ENCODE measurements around the gene GZMM. TPM values are rescaled to one million over a fixed set of nuclear protein-coding genes. Genes with fewer than 3 reads are reported as not detected.

GZMM gene
- polyA plus RNA-seq, 12 donors = 0.20 to 0.72 (median 0.26) TPM; not detected in 5

DNA sequence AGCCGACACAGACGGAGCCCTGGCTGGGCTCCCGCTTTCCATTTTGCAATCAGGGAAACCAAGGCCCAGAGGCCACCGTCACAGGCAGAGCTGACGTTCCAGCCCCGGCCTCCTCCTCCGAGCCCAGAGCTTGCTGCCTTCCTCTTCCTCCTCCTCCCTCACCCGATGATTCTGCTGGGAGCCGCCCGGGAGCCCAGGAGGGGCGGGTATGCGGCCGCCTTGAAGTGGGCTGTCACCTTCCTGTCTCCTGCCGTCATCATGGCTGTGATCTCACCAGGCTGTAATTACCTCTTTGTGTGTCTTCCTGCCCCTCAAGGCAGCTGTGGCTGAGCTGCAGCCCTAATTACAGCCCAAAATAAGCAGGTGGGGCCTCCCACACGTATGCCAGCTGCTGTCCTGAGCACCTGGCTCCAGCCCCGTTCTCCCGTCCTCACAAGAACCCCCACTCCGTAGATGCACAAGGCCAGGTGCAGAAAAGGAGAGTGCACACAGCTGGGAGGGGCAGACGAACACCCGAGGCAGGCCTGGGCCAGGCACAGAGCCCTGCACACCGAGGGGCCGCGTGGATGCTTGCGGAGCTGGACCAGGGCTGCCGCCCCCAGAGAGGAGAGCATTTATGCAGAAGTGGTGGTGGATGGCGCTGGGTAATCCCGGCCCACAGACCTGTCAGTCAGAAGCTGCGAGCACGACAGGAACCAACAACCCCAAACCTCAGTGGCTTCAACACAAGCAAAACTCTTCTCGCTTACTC lies 32.6 kb upstream of the GZMM start:
- DNase-seq = no peak

DNA sequence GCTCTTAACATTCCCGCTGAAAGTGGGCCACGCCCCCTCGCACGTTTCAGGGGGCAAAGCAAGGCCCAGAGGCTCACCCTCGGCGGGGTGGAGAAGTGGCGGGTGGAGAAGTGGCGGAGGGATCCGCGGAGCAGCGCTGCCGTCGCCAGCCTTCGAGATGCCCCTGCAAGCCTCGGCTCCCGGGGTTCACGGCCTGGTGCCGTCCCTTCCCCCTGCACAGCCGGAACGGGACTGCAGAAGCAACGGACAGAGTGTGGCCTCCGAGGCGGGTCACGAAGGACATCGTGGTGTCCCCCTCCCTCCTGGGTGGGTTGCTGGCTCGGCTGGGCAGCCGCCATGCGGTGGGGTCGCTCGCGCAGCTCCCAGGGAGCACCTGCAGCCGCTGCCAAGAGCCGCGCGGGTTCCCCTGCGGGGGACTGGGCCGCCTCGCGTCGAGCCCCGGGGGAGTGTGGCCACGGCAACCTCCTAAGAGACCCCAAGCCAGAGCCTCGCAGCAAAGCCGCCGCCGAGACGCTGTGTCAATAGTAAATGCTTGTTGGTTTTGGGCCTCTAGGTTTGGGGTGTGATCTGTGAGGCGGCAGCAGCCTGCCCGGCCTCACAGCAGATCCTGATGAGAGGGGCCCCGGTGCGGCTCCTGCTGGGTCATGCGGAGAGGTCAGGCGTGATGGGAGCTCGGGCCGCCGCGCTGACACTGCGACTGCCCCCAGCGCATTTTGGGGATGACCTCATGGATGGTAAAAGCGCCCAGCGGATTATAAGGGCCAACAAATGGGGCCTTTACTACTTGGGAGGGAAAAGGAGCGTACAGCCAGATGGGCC lies 31.1 kb upstream of the GZMM start:
- no peak for DNase-seq

DNA sequence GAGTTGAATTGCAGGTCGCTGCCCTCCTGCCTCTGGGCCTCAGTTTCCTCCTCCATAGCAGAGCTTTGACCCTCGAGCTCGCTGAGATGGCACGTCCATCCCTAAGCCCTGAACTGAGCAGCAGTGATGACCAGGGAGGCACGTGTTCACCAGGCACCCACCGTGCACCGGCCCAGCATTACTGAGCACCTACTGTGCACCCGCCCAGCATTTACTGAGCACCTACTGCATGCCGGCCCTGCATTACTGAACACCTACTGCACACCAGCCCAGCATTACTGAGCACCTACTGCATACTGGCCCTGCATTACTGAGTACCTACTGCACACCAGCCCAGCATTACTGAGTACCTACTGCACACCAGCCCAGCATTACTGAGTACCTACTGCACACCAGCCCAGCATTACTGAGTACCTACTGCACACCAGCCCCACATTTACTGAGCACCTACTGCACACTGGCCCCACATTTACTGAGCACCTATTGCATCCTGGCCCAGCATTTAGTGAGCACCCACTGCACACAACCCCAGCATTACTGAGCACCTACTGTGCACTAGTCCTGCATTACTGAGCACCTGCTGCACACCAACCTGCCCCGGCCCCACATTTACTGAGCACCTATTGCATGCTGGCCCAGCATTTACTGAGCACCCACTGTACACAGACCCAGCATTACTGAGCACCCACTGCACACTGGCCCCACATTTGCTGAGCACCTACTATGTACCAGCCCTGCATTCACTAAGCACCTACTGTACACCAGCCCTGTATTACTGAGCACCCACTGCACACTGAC lies 30.3 kb upstream of the GZMM start:
- no peak for DNase-seq

DNA sequence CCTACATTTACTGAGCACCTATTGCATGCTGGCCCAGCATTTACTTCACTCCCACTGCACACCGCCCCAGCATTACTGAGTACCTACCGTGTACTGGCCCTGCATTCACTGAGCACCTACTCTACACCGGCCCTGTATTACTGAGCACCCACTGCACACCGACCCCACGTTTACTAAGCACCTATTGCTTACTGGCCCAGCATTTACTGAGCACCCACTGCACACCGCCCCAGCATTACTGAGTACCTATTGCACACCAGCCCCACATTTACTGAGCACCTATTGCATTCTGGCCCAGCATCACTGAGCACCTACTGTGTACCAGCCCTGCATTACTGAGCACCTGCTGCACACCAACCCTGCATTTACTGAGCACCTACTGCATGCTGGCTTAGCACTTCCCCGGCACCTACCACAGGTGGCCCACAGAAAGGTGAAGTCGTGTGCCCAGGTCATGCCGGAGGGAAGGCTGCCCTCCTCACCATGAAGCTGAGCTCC lies 29.6 kb upstream of the GZMM start:
- DNase-seq = no peak

DNA sequence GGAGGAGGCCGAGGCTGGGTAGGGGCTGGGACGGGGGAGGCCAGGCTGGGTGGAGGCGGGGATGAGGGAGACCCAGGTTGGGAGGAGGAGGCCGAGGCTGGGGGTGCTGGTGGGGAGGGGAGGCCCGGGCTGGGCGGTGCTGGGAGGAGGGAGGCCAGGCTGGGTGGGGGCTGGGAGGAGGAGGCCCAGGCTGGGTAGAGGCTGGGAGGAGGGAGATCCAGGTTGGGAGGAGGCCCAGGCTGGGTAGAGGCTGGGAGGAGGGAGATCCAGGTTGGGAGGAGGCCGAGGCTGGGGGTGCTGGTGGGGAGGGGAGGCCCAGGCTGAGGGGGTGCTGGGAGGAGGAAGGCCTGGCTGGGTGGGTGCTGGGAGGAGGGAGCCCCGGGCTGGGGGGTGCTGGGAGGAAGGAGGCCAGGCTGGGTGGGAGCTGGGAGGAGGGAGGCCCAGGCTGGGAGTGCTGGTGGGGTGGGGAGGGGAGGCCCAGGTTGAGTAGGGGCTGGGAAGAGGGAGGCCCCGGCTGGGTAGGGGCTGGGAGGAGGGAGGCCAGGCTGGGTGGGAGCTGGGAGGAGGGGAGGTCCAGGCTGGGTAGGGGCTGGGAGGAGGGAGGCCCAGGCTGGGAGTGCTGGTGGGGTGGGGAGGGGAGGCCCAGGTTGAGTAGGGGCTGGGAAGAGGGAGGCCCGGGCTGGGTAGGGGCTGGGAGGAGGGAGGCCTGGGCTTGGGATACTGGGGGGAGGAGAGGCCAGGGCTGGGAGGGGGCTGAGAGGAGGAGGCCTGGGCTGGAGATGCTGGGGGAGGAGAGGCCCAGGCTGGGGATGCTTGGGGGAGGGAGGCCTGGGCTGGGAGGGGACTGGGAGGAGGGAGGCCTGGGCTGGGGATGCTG lies 25.9 kb upstream of the GZMM start:
- peak; percentile 92 for DNase-seq

DNA sequence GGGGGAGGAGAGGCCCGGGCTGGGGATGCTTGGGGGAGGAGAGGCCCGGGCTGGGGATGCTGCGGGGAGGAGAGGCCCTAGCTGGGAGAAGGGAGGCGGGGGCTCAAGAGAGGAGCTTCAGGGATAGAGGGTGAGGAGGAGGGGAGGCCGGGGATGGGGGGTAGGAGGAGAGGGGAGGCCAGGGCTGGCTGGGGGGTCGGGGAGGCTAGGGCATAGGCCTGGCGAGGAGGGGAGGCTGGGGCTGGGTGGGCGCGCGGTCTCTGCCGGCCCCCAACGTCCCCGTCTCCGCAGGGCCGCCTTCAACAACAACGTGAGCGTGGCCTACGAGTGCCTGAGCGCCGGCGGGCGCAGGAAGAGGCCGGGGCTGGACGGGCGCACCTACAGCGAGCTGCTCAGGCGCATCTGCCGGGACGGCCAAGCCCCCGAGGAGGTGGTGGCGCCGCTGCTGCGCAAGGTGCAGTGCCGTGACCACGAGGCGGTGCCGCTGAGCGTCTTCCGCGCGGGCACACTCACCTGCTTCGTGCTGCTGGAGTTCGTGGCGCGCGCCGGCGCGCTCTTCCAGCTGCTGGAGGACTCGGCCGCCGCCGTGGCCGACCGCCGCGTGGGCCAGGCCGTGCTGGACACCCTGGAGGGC lies 25.1 kb upstream of the GZMM start:
- no peak for DNase-seq

DNA sequence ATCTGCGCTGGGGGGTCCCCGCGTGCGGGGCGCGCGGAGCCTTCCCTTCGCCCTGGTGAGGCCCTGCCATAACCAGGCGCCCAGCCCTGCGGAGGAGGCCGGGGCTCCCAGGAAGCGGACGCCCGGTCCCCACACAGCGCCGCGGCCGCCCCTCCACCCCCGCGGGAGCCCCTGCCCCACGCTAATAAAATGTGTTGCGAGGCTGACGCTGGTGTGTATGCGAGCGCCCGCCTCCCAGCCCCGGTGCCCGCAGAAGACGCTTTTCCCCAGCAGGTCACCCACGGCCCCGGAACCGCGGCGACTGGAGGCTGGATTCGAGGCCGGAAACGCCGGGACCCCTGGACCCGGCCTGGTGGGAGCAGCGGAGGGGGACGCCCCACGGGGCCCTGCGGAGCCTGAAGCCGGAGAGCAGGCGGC lies 24.4 kb upstream of the GZMM start:
- no peak for DNase-seq

DNA sequence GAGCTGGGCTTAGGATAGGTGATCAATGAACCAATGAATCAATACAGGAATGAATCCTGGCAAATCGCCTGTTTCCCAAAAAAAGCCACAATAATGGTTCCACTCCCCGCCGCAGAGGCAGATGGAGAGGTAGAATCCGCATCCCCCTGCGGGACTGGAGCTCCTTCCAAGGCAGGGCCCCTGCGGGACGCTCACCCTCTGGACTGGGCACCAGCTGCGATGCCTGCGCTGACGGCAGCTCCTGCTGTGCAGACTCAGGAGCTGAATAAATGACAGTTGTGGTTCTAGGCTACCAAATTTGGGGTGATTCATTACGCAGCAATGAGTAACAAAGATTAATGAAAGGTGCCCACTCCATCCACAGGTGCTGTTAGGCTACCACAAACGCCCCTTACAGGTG lies 21.1 kb upstream of the GZMM start:
- no peak for DNase-seq

DNA sequence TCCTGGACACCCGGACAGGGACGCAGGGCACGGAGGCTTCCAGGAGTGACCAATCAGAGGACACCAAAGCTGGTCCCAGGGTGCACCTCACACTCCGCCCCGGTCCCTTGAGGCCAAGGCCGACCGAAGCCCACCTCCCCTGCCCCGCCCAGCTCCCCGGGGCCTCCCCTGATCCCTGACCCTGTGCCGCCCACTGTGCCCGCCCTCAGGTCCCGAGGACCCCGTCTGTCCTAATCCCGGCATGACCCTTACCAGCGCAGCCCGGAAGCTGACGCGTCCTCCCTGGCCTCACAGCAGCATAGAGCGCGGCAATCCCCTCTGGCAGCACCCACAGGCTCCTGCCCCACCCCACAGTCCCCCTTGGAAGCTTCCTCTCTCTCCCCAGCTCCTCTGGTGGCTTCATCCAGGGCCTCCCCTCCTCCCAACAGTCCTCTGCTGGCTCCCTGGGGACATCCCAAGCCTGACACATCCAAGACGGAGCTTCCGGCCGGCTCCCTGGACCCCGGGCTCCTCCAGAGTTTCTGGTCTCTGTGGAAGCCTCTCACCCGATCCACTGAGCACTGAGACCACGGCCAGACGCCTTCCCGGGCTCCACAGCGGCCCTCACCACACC lies 19.7 kb upstream of the GZMM start:
- DNase-seq = no peak

DNA sequence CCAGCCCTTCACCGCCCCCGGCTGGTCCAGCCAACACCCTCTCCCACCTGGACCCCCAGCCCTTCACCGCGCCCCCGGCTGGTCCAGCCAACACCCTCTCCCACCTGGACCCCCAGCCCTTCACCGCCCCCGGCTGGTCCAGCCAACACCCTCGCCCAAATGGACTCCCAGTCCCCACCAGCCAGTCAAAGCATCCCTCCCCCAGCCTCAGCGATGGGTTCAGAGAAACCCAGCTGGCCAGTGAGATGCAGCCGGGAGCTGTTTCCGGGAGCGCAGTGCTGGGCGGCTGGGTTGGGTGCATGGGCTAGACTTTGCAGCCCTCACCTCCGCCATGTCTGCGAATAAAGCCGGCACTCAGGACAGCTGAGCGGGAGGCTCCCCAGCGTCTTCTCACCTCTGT lies 18.8 kb upstream of the GZMM start:
- DNase-seq = no peak

DNA sequence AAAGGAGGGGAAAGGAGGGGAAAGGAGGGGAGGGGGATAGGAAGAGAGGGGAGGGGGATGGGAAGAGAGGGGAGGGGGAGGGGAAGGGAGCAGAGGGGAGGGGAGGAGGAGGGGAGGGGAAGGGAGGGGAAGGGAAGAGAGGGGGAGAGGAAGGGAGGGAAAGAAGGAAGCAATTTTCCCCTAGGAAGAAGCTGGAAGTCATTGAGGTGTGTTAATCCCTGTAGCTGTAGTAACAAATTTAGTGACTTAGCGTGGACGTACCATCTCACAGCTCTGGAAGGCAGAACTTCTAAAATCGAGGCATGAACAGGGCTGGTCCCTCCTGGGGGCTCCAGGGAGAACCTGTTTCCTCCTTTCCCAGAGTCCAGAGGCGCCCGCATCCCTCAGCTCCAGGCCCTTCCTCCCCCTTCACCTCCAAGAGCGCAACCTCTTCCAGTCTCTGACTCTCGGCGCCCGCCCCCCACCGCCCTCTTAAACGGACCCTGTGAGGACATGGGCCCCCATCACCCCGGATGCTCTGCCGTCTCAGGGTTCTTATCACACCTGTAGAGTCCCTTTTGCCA lies 17.9 kb upstream of the GZMM start:
- DNase-seq = no peak

DNA sequence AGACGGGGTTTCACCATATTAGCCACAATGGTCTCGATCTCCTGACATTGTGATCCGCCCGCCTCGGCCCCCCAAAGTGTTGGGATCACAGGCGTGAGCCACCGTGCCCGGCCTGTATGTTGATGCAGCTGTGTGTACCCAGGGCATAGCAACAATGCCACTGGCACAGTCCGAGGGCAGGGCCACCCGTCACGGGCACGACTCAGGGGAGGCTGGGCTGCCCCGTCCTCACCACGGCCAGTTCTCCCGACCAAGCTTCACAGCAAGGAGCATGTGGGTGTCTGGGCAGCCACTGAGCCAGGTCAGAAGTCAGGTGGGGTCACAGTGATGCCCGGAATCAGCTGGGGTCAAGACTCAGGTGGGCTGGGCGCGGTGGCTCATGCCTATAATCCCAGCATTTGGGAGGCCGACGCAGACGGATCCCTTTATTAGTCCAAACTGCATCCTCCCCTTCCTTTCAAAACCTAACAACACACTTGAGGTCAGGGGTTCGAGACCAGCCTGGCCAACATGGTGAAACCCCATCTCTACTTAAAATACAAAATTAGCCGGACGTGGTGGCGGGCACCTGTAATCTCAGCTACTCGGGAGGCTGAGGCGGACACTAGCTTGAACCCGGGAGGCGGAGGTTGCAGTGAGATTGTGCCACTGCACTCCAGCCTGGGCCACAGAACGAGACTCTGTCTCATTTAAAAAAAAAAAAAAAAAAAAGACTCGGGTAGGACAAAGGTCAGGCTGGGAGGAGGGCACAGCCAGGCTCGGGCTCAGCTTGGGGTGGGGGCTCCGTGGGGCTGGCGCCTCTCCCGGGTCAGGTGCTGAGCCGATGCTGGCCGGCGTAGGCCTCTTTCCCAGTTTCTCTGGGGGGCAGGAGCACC lies 13.5 kb upstream of the GZMM start:
- DNase-seq = no peak

DNA sequence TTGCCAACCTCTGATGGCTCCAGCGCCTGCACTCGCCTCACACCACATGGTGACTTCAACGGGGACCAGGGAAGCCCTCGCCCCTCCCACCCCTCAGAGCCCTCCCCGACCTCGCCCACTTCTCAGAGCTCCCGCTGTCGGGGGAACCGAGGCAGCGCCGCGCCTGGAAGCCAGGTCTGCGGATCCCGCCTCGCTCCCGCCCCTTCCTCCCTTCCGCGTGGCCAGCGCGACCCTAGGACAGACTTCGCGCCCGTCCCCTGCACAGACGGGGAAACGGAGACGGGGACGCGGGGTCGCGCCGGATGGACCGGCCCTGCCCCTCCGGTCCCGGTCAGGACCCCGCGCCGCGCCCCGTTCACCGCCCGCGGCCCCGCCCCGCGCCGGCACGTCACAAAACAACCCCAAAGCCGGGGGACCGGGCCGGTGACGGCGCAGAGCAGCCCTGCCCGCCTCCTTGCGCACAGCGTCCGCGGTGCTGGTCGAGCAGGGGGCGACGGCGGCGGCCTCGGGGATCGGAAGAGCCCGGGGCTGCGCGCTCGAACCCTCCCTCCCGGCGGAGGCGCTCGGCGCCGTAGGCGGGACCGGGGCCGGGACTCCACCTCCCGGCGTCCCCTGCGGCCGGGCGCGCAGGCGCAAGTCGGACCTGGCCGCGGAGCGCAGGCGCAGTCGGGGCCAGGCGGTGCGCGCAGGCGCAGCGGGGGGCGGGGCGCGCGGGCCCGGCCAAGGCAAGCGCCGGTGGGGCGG lies 12.7 kb upstream of the GZMM start:
- peak; percentile 83 for DNase-seq

DNA sequence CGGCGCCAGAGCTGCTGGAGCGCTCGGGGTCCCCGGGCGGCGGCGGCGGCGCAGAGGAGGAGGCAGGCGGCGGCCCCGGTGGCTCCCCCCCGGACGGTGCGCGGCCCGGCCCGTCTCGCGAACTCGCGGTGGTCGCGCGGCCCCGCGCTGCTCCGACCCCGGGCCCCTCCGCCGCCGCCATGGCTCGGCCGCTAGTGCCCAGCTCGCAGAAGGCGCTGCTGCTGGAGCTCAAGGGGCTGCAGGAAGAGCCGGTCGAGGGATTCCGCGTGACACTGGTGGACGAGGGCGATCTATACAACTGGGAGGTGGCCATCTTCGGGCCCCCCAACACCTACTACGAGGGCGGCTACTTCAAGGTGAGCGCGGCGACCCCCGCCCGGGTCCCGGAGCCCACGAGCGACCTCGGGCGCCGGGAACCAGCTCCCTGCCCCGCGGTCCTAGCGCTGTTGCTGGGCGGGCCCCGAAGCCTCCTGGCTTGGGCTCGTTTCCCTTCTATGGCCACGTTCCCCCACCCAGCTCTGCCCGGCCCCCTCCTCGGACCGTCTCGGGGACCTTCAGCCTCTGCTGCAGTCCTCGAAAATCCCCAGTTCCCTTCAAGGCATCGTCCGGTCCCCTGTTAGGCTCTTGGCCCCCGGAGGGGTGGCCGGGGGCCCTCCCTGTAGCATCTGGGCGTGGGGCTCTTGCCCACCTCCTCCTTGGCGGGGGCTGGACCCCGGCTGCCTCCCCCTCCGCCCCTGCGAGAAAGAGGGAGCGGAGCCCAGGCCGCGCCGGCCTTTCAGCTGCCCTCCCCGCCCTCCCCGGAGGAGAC lies 11.9 kb upstream of the GZMM start, which contains the start of gene CDC34:
TSS of gene CDC34 (plus strand) at position 8 of the 808 bp plus-strand sequence. CDS start at position 180, 172 bp downstream.
- no peak for DNase-seq

DNA sequence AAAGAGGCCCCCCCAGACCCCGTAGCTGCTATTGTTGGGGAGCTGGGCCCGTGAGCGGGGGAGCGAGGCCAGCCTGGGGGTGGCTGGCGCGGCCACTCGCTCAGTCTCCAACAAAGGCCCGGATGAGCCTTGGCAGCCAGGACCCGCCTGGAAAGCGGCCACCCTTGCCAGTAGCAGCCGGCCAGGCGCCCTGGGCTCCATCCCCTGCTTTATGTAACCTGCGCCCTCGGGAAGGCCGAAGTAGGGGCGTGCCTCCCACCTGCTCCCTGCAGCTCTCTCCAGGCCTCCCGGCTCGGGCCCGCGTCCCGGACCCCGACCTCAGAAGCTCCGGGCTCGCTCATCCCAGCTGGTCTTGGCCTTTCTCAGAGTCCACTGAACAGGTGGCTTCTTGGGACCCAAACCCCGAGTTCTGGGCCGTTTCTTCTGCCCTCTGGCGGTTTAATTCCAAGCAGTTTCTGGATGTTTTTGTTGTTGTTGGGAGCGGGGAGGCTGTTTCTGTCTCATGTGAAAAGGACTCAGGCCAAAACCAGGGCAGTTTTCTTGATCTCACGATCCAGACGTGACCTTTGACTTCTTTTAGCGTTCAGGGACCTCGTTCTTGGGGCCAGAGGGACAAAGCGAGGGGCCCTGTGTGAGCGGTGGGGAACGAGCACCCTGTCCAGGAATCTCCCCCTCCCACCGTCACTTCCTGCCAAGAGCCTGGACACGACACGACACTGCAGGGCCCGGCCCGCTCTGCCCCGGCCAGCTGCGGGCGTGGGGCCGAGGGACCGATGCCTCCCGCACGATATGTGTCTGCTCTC lies 11.1 kb upstream of the GZMM start:
- peak; percentile 71 for DNase-seq
